Muscle of back (tissue), 11 donors: ENCODE results near the gene TNFSF10. TPM values are rescaled to one million over a fixed set of nuclear protein-coding genes. Genes with fewer than 3 reads are reported as not detected.

Experiments
- DNase-seq, 3 donors: peaks; one replicate each; pipeline versions ENCODE4 v3.0.0 to v3.0.0-alpha.2; 2013
- polyA plus RNA-seq, 10 donors: library from polyadenylated mRNA; unstranded; fragments of 120-200 nt; gene quantifications; one replicate each; pipeline ENCODE4 v1.2.1, GENCODE V29; 2013; ENCODE audit not compliant: insufficient read length in 10 of 10

TNFSF10 gene
- polyA plus RNA-seq, 10 donors, result 7.1 to 12.0 (median 10.1) TPM

GRCh38 chr3:172461530-172462138 lies 61.6 kb downstream of the TNFSF10 start:
- peak in 1 of 3 donors; percentile 17 for DNase-seq

GRCh38 chr3:172456404-172456803 lies 66.8 kb downstream of the TNFSF10 start:
- no peak for DNase-seq

Other genes starting within 250 kb of the TNFSF10 start
- gene GHSR, start 75.0 kb downstream of the TNFSF10 start, polyA plus RNA-seq, result not detected
- gene NCEH1, start 187.6 kb upstream of the TNFSF10 start, polyA plus RNA-seq, result 1 to 10 TPM; 1.8 to 2.8 (median 2.3) TPM
- gene ECT2, start 227.3 kb upstream of the TNFSF10 start, polyA plus RNA-seq, result 10 to 100 TPM; 11.2 to 23.8 (median 16.0) TPM